ENCODE data around the gene FOXJ2.
"Not testable (repeated sequence)": the region's sequence is repeated elsewhere in the genome, so short reads cannot be mapped to it uniquely, and the experiment has no call there.

FOXJ2 gene

GRCh38 chr12:8071820-8072219 lies 39.3 kb downstream of the FOXJ2 start:
- not testable (repeated sequence) for DNase-seq

GRCh38 chr12:8075935-8076334 lies 43.4 kb downstream of the FOXJ2 start:
- no peak for DNase-seq

- DNase-seq = no peak
Measured at GRCh38 chr12:8076366-8076765, 43.9 kb downstream of the FOXJ2 start.

GRCh38 chr12:8077207-8077606 lies 44.7 kb downstream of the FOXJ2 start:
- DNase-seq = no peak

- DNase-seq = no peak
Measured at GRCh38 chr12:8078398-8078797, 45.9 kb downstream of the FOXJ2 start.

- DNase-seq = no peak
Measured at GRCh38 chr12:8078916-8079315, 46.4 kb downstream of the FOXJ2 start.

GRCh38 chr12:8080120-8080519 lies 47.6 kb downstream of the FOXJ2 start:
- DNase-seq = no peak

GRCh38 chr12:8081251-8081920 lies 48.9 kb downstream of the FOXJ2 start:
- DNase-seq = no peak

- no peak for DNase-seq
Measured at GRCh38 chr12:8082808-8083100, 50.2 kb downstream of the FOXJ2 start.

GRCh38 chr12:8084351-8084750 lies 51.8 kb downstream of the FOXJ2 start:
- DNase-seq = not testable (repeated sequence)

GRCh38 chr12:8087666-8088065 lies 55.1 kb downstream of the FOXJ2 start:
- no peak for DNase-seq

- no peak for DNase-seq
Measured at GRCh38 chr12:8088574-8088973, 56.1 kb downstream of the FOXJ2 start.

- not testable (repeated sequence) for DNase-seq
Measured at GRCh38 chr12:8089277-8089676, 56.8 kb downstream of the FOXJ2 start.

- no peak for DNase-seq
Measured at GRCh38 chr12:8089716-8090115, 57.2 kb downstream of the FOXJ2 start.

GRCh38 chr12:8093291-8093690 lies 60.8 kb downstream of the FOXJ2 start:
- no peak for DNase-seq

GRCh38 chr12:8096281-8096915 lies 63.9 kb downstream of the FOXJ2 start:
- no peak for DNase-seq

GRCh38 chr12:8099235-8099634 lies 66.7 kb downstream of the FOXJ2 start:
- DNase-seq = no peak

All from activated CD8-positive, alpha-beta memory T cell treated with anti-CD3 and anti-CD28 coated beads, Interleukin-2, amount 50 U/mL, for 48 hours (primary cell).